Activated CD8-positive, alpha-beta memory T cell treated with anti-CD3 and anti-CD28 coated beads for 48 hours (primary cell): Measurements from ENCODE around the gene OLIG2.

Experiments
- DNase-seq, 3 experiments: peaks; one replicate each; pipeline ENCODE4 v3.0.0-alpha.2; 2020; ENCODE audit warnings: low read depth in 2 of 3, low spot score in 2 of 3

The OLIG2 gene

DNA sequence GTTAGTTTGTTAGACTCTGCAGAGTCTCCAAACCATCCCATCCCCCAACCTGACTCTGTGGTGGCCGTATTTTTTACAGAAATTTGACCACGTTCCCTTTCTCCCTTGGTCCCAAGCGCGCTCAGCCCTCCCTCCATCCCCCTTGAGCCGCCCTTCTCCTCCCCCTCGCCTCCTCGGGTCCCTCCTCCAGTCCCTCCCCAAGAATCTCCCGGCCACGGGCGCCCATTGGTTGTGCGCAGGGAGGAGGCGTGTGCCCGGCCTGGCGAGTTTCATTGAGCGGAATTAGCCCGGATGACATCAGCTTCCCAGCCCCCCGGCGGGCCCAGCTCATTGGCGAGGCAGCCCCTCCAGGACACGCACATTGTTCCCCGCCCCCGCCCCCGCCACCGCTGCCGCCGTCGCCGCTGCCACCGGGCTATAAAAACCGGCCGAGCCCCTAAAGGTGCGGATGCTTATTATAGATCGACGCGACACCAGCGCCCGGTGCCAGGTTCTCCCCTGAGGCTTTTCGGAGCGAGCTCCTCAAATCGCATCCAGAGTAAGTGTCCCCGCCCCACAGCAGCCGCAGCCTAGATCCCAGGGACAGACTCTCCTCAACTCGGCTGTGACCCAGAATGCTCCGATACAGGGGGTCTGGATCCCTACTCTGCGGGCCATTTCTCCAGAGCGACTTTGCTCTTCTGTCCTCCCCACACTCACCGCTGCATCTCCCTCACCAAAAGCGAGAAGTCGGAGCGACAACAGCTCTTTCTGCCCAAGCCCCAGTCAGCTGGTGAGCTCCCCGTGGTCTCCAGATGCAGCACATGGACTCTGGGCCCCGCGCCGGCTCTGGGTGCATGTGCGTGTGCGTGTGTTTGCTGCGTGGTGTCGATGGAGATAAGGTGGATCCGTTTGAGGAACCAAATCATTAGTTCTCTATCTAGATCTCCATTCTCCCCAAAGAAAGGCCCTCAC, at the start of gene OLIG2:
OLIG2 (plus strand) TSS at position 447 of the 954 bp plus-strand sequence. CDS start 928 bp downstream, outside the sequence.
- DNase-seq, result no peak

DNA sequence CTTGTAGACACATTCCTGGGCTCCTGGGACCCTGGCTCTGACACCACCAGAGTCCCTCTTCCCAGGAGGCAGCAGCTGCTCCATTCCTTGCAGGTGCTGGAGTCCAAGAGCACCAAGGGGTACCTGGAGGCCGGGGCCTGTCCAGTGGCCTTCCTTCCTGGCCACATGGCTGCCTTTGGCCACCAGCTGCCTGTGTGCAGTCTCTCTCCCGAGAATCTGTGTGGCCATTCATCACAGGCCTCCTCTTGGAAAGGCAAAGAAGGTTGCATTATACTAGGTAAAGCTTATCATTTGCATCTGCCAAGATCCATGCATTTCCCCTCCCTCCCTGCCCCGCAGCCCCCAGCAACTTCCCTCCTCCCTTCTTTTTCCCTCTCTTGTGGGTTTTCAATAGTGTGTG, 48.9 kb upstream of the OLIG2 start:
- no peak for DNase-seq

DNA sequence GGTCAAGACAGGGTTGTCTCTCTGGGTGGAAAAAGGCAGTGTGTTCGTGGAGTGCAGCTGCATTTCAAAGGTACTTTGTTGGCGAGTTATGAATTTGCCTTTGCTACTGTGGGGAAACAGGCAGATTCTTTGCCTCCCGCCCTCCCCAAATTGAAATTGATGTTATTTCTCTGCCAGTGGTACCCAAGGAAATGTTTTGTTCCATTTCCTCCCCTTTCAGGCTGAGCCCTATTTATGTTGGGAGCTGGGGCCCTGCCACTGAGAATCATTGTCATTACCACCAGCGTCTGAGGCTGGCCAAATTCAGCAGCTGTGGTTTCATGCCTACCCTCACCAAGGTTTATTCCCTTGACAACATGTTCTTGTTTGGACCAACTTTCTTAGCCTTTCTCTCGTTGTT, 48.5 kb upstream of the OLIG2 start:
- no peak for DNase-seq

DNA sequence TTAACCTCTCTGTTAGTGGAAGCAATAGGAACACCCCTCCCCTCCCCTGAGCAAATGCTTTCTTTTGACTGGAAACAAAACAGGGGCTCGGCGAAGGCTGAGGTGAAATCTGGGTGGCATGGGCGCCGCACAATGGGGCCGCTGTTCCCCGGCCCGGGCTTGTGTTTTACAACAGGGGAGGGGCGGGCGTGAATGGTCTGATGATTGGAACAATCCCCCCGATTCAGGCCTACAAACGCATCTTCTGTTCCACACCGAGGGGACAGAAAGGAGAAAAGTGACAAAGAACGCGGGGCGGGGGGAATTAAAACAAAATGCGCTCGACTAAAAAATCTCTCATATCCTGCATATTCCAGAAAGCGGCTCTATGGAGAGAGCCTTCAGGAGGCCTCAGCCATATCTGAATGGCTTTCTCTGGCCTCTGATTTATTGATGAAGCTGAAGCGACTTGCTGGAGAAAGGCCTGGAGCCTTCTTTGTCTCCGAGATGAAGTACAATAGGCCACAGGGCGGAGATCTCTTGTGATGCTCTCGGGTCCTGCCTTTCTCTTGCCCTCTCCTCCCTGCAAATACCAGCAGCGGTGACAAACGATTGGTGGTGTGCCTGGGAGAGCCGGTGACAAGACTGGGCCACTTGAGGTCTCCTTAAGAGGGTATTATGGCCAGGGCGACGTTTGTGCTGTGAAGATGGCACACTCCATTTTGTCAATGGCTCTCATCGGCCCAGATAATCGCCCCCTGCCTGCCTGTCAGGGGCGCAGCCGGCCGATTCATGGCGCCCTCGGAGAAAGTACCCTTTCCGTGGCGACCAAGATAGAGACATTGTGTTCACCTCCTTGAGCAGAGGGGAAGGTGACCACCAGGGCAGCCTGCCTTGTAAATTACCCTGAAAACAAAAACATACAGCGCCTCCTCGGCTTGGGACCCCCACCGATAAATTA, 47.1 kb upstream of the OLIG2 start:
- no peak for DNase-seq

DNA sequence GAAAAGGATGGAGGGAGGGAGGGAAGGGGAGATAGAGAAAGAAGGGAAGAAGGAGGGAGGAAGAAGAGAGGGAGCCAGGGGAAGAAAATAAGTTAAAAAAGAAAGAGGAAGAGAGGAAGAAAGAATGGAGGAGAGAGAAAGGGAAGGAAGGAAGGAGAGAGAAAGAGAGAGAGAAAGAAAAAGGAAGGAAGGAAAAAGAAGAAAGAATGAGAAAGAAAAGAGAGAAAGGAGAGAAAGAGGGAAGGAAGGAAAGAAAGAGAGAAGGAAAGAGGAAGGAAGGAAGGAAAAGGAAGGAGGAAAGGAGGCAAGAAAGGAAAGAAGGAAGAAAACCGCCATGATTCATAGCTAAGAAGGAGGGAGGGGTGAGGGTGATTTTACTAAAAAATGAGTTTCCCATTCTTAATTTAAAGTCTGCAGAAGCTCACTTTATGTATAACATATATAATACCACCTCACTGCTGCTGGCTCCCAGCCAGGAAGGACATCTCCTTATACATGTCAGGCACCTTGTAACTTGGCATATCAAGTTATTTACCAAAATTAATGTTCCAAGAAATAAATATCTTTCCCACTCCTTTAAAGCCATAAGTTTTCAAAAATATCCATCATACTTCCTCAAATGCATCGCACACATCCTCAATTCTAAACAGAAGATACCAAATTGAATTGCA, 46.0 kb upstream of the OLIG2 start:
- no peak for DNase-seq

DNA sequence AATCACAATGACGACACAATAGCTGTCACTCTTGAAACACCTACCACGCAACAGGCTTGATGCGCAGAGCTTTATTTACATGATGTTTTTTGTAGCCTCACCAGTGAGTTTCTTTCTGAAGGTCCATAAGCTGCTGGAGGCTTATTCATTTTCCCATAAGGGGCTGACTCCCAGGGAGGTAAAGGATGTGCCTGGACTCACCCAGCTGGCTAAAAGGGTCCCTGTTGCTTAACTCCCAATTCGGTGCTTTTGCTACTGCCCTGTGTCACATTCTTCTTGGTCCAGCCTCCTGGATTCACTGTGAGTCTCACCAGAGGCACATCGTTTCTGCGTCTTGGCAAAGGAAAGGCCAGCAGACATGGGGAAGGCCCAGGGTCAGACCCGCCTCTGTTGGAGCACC, 44.6 kb upstream of the OLIG2 start:
- DNase-seq, result no peak

DNA sequence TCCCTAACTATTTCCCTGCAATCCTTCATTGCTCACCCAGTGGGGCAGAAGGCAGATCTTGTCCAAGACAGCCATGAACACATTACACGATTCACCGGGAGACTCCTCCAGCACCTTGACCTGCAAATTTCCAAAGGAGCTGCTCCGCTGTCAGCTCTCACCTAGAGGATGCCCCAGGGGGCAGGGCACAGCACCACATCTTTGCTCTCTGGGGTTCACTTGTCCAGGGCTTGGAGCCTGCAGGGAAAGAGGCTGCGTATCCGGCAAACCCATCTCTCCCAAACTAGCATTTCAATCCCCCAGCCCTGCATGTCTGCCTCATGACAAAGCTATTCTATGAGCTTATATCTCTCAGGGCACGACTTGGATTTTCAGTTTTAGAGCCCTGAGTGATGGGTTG, 35.1 kb upstream of the OLIG2 start:
- no peak for DNase-seq

DNA sequence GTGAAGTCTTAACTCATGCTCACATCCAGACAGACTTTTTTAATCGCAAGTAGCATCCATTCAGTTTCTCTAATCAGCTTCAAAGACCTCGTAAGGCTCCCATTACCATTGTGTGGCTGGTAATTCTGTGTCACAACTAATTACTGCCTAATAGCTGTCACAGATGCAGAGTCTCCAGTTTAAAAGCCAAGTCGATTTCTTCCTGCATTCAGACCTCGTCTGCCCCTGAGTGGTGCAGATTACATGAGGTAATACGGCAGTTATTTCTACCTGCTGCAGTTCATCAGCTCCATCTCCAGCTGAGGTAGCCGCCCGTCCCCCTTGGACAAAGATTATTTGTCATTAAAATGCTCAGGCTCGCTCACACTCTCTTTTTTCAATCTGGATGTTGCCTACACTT, 34.4 kb upstream of the OLIG2 start:
- no peak for DNase-seq

DNA sequence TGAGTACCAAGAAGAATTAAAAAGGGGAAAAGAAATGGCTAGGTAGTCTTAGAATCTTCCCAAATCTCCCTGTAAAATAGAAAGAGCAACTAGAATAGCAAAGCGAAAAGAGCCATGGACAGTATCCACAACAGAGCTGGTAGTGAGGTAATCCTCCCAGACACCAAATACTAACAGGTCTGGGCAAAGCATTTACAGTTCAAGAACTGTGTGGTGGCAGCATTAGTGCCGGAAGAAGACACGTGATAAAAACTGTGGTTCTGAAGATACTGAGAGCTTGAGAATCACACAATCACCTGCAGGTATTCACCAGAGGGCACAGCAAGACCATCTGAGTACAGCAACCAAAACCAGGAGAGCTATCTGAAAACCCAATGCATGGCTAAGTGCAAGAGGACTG, 31.8 kb upstream of the OLIG2 start:
- DNase-seq, result no peak

DNA sequence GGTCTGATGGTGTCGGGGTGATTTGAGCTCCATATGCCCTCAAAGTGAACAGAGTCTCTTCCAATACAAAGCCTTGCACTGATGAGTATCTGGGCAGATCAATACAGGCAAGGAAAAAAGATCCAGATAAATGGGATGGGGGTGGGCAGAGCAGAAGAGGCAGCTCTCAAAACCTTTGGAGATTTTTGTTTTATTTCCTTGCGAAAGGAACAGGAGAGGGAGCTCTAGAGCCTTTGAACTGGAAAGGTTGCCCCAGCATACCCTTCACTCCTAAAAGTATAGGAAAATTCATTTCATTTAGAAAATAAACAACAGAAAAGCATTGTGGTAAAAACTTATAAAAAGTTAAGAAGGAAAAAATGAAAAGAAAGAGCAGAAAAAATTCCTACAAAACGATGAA, 31.4 kb upstream of the OLIG2 start:
- DNase-seq, result no peak

DNA sequence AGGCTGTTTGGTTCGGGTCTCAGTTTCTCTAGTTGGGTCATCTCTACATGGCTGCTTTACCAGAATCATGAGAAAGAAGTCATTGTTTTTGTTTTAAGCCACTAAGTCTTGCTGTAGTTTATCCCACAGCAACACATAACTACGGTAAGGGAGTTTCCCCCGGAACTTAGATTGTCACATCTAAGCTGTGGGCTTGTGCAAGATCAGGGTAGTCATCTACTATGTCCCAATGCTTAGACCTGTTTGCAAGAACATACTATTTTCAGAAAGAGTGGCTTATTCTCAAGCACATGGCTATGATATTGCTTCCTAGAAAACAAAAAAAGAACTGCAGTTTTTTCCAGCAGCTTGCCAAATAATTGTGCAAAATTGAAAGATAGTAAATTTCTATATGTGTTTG, 18.0 kb upstream of the OLIG2 start:
- no peak for DNase-seq

DNA sequence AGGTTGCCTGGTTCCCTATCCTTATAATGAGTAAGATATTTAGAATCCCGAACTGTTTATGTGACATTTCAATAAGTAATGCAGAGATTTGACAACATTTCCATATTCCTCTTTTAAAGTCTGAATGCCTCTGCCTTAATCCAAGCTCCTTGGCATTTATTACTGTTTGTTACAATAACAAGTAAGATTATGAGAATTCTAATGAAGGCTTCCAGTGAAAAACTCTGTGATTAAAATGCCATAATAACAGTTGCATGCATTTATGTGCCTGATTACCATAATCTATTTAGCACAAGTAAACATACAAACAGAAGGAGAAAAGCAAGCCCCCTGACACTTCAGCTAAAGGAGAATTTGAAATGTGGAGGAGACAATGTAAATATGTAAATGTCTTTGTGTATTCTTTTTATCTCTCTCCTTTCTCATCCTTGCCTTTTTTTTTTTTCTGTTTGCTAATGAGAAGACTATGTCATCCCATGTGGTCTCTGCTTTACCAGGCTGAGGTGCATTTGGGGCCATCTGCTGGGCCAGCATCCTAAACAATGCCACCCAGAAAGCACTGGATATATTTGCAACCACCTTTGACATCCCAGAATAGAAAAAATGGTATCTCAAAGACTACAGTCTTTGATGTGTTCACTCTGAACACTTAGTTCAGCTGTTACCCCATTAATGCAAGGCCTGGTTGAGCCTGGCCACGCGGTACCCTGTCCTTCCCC, 17.2 kb upstream of the OLIG2 start:
- DNase-seq, result no peak

DNA sequence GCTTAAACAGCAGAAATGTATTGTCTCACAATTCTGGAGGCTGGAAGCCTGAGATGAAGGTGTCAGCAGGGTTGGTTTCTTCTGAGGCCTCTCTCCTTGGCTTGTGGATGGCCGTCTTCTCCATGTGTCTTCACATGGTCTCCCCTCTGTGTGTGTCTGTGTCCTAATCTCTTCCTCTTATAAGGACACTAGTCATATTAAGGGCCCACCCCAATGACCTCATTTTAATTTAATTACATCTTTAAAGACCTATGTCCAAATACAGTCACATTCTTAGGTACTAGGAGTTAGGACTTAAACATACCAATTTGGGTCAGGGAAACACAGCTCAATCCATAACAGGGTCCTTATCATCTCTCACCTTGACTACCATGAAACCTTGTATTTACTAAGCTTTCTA, 14.8 kb upstream of the OLIG2 start:
- no peak for DNase-seq

DNA sequence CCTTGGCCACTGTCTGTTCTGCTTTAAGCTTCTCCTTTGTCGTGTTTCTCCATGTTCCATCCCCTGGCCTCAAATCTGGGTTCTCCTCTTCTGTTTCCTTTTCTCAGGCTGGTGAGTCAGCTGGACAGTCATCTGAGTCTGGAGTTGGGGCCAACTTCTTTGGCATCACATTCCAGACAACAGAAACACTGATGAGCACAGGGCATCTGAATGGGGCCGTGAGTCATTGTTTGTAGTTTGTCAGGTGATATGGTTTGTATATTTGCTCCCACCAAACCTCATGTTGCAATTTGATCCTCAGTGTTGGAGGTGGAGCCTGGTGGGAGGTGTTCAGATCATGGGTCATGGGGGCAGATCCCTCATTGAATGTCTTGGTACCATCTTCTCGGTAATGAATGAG, 14.3 kb upstream of the OLIG2 start:
- DNase-seq, result no peak

DNA sequence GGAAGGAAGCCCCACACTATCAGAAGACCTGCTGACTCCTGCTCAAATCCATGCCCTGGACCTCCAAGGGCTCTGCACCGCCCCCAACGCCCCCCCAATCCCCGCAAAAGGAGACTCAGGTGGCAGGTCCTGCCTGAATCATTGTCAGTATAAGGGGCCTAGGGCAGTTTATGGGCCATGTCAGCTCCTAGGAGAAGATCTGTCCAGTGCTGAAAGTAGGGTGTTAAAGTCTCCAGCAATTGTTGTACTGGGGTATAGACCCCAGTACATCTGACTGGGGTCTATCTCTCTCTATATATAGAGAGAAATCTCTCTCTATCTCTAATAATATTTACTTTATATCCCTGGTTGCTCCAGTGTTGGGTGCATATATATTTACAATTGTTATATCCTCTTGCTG, 12.1 kb upstream of the OLIG2 start:
- no peak for DNase-seq

DNA sequence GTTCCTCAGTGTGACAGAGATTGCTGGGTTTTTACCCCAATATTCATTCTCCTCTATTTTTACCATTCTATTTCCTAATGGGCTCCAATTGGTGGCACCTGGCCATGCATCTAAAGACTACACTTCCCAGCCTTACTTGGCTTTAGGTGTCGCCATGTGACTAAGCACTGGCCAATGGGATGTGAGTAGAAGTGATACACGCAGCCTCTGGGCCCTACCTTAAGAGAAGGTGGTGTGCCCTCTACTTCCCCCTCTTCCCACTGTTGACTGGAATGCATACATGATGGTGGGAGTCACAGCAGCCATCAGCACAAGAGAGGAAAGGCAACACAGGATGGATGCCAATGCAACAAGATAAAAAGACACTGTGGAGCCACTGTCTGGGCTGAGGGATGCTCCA, 11.4 kb upstream of the OLIG2 start:
- no peak for DNase-seq

DNA sequence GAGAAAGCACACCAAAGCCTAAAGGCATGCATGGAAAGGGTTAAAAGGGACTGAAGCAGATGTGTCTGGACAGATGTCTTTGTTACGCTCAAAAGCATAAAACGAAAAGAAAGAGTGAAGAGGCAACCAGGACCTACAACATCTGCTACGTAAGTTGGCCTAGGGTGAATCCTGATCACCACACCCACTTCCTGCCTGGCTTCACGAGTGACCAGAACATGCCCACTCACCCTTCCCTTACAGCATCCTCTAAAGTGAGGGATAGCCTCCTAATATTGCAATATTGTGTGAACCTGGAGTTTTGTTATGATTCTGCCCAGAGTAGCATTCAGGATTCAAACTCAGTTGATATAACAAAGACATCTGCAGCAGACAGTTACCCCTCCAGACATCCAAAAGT, 10.6 kb upstream of the OLIG2 start:
- DNase-seq, result no peak

DNA sequence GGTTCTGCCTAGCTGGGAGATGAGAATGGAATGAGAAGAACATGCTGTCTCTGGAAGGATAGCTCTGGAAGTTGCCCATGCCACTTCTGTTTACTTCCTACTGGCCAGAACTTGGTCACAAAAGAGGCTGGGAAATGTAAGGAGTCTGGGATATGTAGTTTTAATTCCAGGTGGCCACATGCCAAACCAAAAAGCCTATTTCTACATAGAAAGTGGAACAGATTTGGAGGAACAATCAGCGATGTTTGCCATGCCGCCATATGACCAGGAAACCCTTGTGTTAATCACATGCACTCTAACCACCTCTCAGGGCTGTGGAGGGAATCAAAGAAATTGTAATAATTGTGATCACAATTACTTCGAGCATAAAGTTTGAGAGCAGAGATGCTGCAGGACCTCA, 10.0 kb upstream of the OLIG2 start:
- no peak for DNase-seq

DNA sequence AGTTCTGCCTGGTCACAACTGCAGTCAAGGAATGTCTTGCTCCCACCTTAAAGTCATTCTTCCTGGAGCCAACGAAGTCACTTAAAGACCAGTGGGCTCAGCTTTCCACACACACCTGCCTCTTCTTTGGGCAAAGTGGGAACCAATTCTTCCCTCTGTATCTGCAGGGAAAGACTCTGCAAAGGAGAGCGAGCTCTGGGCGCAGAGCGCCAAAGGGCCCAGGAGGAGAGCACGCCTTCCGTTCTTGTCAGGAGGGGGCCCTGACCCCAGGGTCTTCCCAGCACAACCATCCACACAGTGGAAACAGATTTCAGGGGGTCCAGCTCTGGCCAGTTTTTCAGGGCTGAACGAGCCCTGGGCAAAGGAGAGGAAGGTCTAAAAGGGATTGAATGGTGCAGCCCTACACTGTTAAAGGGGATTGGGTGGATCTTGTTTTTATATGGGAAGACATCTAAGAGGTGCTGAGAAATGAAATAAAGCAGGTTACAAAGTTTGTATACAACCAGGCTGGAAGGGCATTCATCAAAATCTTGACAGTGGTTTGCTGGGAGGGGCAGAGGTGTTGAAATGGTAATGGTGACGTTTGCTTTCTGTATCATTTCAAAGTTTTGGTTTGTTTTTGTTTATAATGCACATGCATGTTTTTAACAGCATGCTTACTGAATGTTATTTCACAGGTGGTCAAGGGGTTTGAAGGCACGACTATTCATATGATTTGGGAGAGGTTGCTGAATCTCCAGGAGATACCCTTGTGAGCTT, 6.8 kb upstream of the OLIG2 start:
- DNase-seq, result no peak

DNA sequence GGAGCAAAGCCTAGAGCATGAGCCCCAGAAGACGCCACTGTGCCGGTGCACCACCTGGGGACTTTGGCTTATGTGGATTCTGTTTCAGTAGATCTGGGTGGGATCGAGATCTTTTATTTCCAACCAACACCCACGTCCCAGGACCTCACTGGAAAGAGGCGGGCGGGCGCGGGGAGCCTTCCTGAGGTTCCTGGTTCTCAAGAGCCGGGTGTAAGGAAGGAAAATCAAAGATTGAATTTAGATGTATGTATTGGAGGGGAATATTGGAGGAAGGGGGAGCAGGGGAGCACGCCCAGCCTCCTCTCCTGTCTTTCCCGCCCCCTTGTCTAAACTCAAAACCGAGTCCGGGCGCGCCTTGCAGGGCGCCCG, 6.2 kb upstream of the OLIG2 start:
- DNase-seq, result no peak
